ENCODE results near the gene CALU.

Gene CALU

DNA sequence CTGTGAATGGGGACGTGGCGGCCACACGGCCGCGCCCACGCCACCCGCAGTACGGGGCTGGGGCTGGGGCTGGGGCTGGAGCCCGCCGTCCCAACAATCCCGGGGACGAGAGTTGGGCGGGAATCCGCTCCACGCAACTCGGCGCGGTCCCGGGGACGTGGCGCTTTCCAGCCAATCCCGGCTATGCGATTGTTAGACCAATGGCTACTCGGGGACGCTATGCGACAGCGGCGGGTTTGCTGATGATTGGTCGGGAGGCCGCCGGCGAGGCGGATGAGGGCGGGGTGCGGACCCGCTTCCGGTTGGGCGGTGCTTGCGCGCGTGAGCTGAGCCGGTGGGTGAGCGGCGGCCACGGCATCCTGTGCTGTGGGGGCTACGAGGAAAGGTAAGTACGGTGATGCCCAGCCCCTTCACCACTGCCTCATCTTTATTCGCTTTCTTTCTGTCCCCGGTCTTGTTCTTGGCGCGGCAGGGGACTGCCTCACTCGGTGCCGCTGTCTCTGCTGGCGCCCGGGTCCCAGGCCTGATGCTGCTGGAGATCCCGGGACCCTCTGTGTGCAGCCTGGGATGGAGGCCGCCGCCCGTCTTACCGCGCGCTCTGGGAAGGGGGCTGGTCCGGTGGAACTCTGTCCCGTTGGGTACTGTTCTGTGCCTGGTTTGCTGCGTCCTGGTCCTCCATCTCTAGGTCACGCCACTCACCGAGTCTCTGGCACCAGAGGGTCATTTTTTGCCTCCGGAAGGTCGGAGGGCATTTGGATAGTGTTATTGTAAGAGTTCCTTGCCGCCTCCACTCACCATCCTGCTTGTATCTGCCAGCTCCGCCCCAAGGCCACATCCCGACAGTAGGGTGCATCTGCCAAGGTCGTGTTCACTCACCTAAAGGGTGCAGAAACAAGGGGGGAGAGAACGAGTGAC lies at the start of gene CALU:
Gene CALU, plus strand, starts transcription at position 312 of the 915 bp plus-strand sequence. CDS start 9,225 bp downstream, outside the sequence.
- peak; percentile 94 for DNase-seq

GRCh38 chr7:128691227-128691626 lies 47.9 kb upstream of the CALU start:
- DNase-seq = no peak

- DNase-seq = no peak
Measured at GRCh38 chr7:128692623-128693270, 46.4 kb upstream of the CALU start.

- DNase-seq = no peak
Measured at GRCh38 chr7:128693373-128694015, 45.7 kb upstream of the CALU start.

DNA sequence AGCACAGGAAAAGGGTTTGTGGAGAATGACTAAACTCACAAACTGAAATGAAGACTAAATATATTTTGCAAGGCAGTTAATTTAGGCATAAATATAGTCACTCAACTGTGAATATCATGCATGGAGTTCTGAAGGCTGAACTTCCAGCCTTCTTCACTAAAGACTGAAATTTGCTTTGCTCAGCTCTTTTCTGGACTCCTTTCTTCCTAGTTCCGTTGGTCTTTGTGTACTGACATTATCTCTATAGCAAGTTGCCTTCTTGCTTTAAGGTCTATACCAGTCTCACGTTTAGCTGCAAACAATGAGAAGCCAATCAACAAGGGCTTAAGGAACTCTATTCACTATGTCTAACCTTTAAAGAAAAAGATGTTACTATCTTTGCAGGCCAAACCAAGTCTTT lies 44.4 kb upstream of the CALU start:
- DNase-seq = no peak

GRCh38 chr7:128697302-128697905 lies 41.8 kb upstream of the CALU start:
- DNase-seq = no peak

DNA sequence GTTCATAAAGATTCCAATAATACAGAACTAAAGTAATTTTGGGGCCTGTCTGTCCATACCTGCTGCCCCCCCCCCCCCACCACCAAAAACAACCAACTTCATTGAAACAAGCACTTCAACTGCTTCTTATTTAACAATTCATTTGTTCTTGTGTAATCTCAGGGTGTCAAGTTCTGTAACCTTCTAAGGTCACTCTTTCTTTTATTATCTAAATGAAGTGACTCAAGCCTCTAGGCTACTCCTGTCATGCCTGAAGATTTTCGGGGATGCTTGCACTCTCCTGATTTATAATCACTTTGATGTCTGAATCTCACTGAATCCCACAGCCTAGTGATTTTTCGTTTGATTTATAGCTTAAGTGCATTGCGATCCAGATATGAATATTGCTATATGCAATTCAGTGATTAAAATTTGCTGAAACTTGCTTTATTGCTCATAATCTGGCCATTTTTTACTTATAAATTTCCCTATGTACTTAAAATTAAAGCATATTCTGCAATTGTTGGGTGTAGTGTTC lies 39.9 kb upstream of the CALU start:
- DNase-seq = no peak

DNA sequence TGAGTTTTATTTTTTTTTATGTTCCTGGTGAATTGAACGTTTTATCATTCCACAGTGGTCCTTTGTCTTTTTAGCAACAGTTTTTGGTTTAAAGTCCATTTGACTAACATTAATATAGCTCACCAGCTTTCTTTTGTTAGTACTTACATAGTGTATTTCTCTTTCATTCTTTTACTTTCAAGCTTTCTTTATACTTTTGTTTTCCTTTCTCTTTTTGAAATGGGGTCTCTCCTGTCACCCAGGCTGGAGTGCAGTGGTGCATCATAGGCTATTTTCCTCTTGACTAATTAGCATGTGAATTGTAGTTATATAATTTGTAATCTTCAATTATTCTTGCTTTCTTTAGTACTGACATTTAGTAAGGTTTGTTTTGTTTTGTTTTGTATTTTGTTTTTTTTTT lies 39.3 kb upstream of the CALU start:
- no peak for DNase-seq

GRCh38 chr7:128701062-128701785 lies 37.9 kb upstream of the CALU start:
- no peak for DNase-seq

GRCh38 chr7:128703609-128704241 lies 35.4 kb upstream of the CALU start:
- DNase-seq = no peak

DNA sequence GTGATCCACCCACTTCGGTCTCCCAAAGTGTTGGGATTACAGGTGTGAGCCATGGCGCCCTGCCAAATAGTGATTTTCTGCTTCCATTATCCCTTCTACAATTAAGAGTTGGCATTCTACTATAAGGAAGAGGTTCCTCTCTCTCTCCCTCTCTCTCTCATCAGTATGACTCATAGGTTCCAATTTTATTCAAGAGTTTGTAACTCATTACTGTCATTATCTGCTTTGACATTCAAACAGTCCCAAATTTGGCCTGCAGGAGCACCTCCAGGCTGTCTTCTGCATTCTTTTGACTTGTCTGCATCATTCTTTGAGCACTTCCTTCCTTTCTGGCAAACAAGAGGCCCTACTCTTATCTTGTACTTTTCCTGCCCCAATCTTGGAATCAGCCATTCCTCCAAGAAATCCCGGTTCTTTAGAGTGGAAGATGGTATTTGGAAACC lies 33.2 kb upstream of the CALU start:
- DNase-seq = peak; percentile 16

GRCh38 chr7:128707752-128708151 lies 31.4 kb upstream of the CALU start:
- no peak for DNase-seq

DNA sequence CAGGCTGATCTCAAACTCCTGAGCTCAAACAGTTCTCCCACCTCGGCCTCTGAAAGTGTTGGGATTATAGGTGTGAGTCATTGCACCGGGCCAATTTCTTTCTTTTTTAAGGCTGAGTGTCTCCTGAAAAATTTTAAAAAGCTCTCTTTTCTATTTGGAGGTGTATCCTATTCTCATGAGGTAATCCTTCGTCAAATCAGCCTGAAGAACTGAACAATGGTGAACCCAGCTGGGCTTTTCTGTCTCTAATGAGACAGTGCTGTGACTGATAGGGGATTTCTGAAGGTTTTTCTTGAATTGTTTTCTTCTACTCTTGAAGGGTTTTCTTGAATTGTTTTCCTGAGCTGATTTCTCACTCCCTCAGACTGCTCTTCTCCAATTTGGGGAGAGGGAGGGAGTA lies 30.9 kb upstream of the CALU start:
- DNase-seq = no peak

- DNase-seq = no peak
Measured at GRCh38 chr7:128708824-128709223, 30.3 kb upstream of the CALU start.

DNA sequence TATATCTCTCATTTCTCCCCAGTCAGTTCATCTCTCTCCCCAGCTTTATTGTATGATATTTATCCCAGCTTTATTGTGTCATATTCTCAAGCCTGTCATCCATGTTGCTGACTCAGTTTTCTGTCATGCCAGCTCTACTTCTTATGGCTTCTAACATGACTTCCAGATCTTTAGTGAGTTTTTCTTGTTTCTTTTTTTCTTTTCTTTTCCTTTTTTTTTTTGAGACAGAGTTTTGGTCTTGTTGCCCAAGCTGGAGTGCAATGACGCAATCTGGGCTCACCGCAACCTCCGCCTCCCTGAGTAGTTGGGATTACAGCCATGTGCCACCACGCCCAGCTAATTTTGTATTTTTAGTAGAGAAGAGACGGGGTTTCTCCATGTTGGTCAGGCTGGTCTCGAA lies 28.7 kb upstream of the CALU start:
- no peak for DNase-seq

- no peak for DNase-seq
Measured at GRCh38 chr7:128713794-128714193, 25.4 kb upstream of the CALU start.

DNA sequence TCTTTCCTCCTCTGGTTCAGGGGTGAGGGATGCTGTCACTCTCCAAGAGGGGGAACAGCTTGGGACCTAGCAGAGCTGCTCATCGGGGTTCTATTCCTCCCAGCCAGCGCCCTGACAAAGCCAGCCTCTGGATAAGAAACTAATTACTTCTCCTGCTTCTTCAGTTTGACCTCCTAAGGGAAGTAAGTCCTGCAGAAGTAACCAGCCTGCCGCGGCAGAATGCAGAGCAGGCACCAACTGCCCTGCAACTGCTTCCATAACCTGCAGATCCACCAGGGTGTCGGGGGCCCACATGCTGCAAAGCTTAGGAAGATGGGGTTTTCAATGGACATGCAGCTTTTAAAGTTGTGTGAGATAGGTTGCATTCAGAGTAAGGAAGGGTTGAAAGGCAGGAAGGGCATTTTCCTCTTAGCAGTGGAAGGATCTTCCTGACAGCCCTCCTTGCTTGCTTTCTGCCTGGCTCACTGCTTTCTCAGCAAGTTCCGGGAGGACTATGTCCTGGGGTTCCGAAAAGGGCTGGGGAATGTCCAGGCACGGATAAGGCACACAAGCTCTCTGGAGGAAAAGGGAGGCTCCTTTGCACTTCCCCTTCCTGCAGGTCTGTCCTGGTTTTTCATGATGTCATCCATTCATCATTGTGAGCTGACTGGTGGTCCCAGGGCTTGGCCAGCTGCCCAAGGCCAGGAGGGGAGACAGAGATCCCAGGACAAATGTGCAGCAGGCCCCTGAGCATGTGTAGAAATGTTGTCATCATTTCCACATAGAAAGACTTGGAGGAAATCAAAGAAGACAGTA lies 24.3 kb upstream of the CALU start:
- DNase-seq = no peak

DNA sequence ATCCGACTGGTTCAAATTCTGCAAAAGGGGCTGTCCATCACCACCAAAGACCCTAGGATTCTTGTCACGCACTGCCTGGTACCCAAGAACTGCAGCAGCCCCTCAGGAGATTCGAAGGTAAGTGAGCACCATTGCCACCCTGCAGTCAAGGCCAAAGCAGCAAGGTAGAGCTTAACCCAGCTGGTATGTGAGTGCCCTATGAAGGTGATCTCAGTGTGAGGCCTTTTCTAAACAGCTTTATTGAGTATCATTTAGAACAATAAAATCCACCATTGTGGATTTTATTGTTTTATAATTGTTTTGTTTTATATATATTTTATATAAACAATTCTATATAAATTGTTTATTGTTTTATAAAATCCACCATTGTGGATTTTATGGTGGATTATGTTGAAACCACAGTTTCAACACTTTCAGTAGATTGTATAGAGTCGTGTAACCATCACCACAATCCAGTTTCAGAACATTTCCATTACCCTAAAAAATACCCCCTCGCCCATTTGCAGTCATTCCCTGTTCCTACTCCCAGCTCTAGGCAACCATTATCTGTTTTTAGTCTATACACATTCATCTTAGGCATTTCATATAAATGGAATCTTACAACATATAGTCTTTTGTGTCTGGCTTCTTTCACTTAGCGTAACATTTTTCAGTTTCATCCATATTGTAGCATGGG lies 20.1 kb upstream of the CALU start:
- no peak for DNase-seq

DNA sequence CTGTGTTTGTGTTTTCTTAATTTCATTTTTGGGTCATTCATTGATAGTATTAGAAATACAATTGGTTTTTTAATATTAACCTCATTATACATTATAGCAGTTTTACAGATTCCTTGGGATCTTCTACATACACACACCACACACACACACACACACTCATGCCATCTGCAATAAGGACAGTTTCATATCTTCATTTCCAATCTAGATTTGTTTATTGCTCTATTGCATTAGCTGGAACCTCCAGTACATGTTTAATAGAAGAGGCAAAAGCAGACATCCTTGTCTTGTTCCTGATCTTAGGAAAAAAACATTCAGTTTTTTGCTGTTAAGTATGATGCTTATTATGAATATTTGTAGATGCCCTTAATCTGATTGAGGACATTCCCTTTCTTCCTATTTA lies 17.8 kb upstream of the CALU start:
- DNase-seq = no peak

DNA sequence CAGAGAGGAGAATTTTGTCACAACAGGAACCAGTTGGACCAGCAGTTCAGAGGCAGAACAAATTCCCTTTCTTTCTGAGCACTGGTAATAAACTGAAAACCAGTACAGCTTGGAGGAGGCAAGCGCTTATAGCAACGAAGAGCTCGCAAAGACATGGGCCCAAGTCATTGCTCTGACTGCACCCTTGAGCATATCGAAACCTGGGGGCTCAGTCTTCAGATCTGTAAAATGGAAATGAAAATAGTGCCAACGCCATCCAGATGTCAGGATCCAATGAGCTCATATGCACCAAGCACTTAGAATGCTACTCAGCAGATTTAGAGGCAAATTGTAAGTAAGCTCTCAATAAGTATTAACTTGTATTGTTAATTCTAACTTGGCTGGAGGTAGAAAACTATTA lies 14.4 kb upstream of the CALU start:
- no peak for DNase-seq
